WERI-Rb-1 (cell line): Measurements from ENCODE around the gene ADAM8.

Source experiments
- DNase-seq: peaks from one replicate; pipeline ENCODE4 v3.0.0-alpha.2; 2020
- H3K27ac ChIP-seq: fragments of 250-450 bp; sonication (Bioruptor Pico); 2 replicates; pipeline ENCODE4 v1.5.1; 2020; ENCODE audit warnings: mild to moderate bottlenecking, moderate library complexity
- H3K27me3 ChIP-seq: fragments of 250-450 bp; sonication (Bioruptor Pico); 2 replicates; pipeline ENCODE4 v1.5.1; 2021; ENCODE audit warnings: mild to moderate bottlenecking, low read depth, moderate library complexity; ENCODE audit not compliant: insufficient read depth, severe bottlenecking
- H3K36me3 ChIP-seq: fragments of 250-450 bp; sonication (Bioruptor Pico); 2 replicates; pipeline ENCODE4 v1.5.1; 2020; ENCODE audit warnings: mild to moderate bottlenecking, moderate library complexity
- H3K4me3 ChIP-seq: 2 replicates; pipeline ENCODE4 v1.5.1; 2011; ENCODE audit warnings: low read depth, mild to moderate bottlenecking, control low read depth, low read length
- H3K9me3 ChIP-seq: fragments of 250-450 bp; sonication (Bioruptor Pico); 2 replicates; pipeline ENCODE4 v1.5.1; 2021; ENCODE audit warnings: mild to moderate bottlenecking, moderate library complexity; ENCODE audit not compliant: severe bottlenecking
- CTCF ChIP-seq: IDR thresholded peaks from 2 replicates; pipeline ENCODE4 v1.5.1; 2011; ENCODE audit warnings: low read depth, mild to moderate bottlenecking, control low read depth, inconsistent platforms, low read length

ADAM8 gene

GRCh38 chr10:133264461-133264860 lies 12.2 kb downstream of the ADAM8 start:
- DNase-seq, result no peak
- Histone ChIP-seq H3K27ac (no peak overlapping the region), H3K36me3 (no peaks in the 10 kb centered on the region), H3K9me3 (no peaks in the 10 kb centered on the region), H3K4me3 (no peak overlapping the region), H3K27me3 (no peaks in the 10 kb centered on the region)
- TF ChIP-seq CTCF, result no peak

GRCh38 chr10:133263674-133264073 lies 13.0 kb downstream of the ADAM8 start:
- Histone ChIP-seq H3K36me3 (no peaks in the 10 kb centered on the region), H3K9me3 (no peaks in the 10 kb centered on the region), H3K27ac (no peak overlapping the region), H3K4me3 (no peak overlapping the region), H3K27me3 (no peaks in the 10 kb centered on the region)
- no peak for TF ChIP-seq CTCF
- DNase-seq, result no peak

GRCh38 chr10:133262696-133263095 lies 14.0 kb downstream of the ADAM8 start:
- DNase-seq, result peak; percentile 72
- Histone ChIP-seq H3K9me3 (no peaks in the 10 kb centered on the region), H3K27me3 (no peaks in the 10 kb centered on the region), H3K36me3 (no peaks in the 10 kb centered on the region), H3K4me3 (peak overlapping the region; percentile 36), H3K27ac (no peak overlapping the region)
- TF ChIP-seq CTCF, result no peak

- peak overlapping the region; percentile 58 for H3K4me3 ChIP-seq
- no peaks in the 10 kb centered on the region for H3K36me3 ChIP-seq
- H3K27ac ChIP-seq, result peak overlapping the region; percentile 81
- DNase-seq, result peak; percentile 89
- no peaks in the 10 kb centered on the region for H3K27me3 ChIP-seq
- no peak for TF ChIP-seq CTCF
- no peaks in the 10 kb centered on the region for H3K9me3 ChIP-seq
Measured at GRCh38 chr10:133261726-133262325, 14.8 kb downstream of the ADAM8 start.

GRCh38 chr10:133260895-133261725 lies 15.6 kb downstream of the ADAM8 start:
- peak overlapping the region; percentile 81 for H3K27ac ChIP-seq

More at GRCh38 chr10:133260895-133261725, 15.6 kb downstream of the ADAM8 start:
- DNase-seq, result peak; percentile 47
- Histone ChIP-seq H3K36me3 (no peaks in the 10 kb centered on the region), H3K4me3 (peak overlapping the region; percentile 58), H3K9me3 (no peaks in the 10 kb centered on the region), H3K27me3 (no peaks in the 10 kb centered on the region)
- no peak for TF ChIP-seq CTCF
